Psoas muscle (tissue), 8 donors: ENCODE results near the gene CA10. TPM values are rescaled to one million over a fixed set of nuclear protein-coding genes. Genes with fewer than 3 reads are reported as not detected.

Experiments
- ATAC-seq, 4 donors: fragments of 200-7000 bp; cut with Tn5 transposase; one replicate each; pipeline ENCODE4 v1.9.1; 2020; ENCODE audit warnings: moderate library complexity in 3 of 4, mild to moderate bottlenecking in 2 of 4
- DNase-seq, 2 donors: peaks; one replicate each; pipeline ENCODE4 v3.0.0-alpha.2; 2020
- H3K27ac ChIP-seq: fragments of 200-600 bp; one replicate; pipeline ENCODE4 v1.8.0; 2022
- H3K27me3 ChIP-seq, 3 donors: fragments of 200-600 bp in 1 of 3; one replicate each; pipeline versions ENCODE4 v1.6.1 to v1.8.0; 2013 to 2022; ENCODE audit warnings: low read length in 2 of 3, mild to moderate bottlenecking in 2 of 3, moderate library complexity in 1 of 3; ENCODE audit not compliant: insufficient read depth in 3 of 3
- H3K36me3 ChIP-seq, 2 donors: fragments of 200-600 bp in 1 of 2; one replicate each; pipeline versions ENCODE4 v1.6.1 to v1.8.0; 2013 to 2022; ENCODE audit warnings: low read depth in 1 of 2, mild to moderate bottlenecking in 1 of 2, moderate library complexity in 1 of 2; ENCODE audit not compliant: insufficient read depth in 1 of 2
- H3K4me1 ChIP-seq: fragments of 200-600 bp; one replicate; pipeline ENCODE4 v1.8.0; 2022
- H3K4me3 ChIP-seq: fragments of 200-600 bp; one replicate; pipeline ENCODE4 v1.8.0; 2022; ENCODE audit warnings: mild to moderate bottlenecking
- H3K9me3 ChIP-seq: fragments of 200-600 bp; one replicate; pipeline ENCODE4 v1.8.0; 2022
- CTCF ChIP-seq: fragments of 200-600 bp; IDR thresholded peaks from one replicate; pipeline ENCODE4 v1.8.0; 2022; ENCODE audit warnings: antibody characterized with exemption
- WGBS, 3 donors: extraction: QIAGEN DNeasy Blood & Tissue Kit; methylation state at CpG; one replicate each; pipeline versions ENCODE4 v1.1.6 to v1.1.7; 2013; 5-methylcytosine and 5-hydroxymethylcytosine counted together
- intact Hi-C, 2 donors: fragments of 100-400 bp; cut with DNase I; formaldehyde crosslinking; loops; one replicate each; pipeline versions ENCODE4 v1.11.0 to v1.14.2; 2022
- polyA plus RNA-seq, 3 donors: library from polyadenylated mRNA; stranded (reverse); fragments of 200-250 nt; gene quantifications; one replicate each; pipeline ENCODE4 v1.2.3, GENCODE V29; 2013
- total RNA-seq, 4 donors: library from RNA; stranded (reverse); fragmentation: NEBNext Ultra II Directional in 2 of 4; extraction: Animal tissue kit (Norgen Biotek cat#: 25700) in 2 of 4; gene quantifications; one replicate each; pipeline versions ENCODE4 v1.2.1 to v1.2.4, GENCODE V29; 2021 to 2023
- donor health status: healthy with polysubstance abuse.
- donor health status: DM: no; HTN: no; CAD: no; lungs with moderate emphysema.
- donor health status: Bipolar disorder and iron deficiency.
- donor health status: healthy.
- donor health status: DM: yes; HTN: yes; CAD: no.
- donor health status: DM: no; HTN: no; CAD: no.
- donor health status: DM: no; HTN: no; CAD: no.
- donor health status: DM: yes; HTN: yes; CAD: no.

The CA10 gene
- total and polyA plus RNA-seq, 7 donors = 0.03 to 0.04 TPM; not detected in 5

GRCh38 chr17:52191491-52191890, 33.0 kb upstream of the CA10 start:
- ATAC-seq = no peak
- intact Hi-C loops = no loop called here

GRCh38 chr17:52181782-52182181, 23.3 kb upstream of the CA10 start:
- 21 to 25% (median 22%) methylated on average over 3 of the region's 3 CpGs for WGBS, 3 donors
- H3K4me3 ChIP-seq = no peak overlapping the region
- no peak for TF ChIP-seq CTCF
- intact Hi-C loops = no loop called here
- no peaks in the 10 kb centered on the region for H3K36me3 ChIP-seq
- no peaks in the 10 kb centered on the region for H3K27me3 ChIP-seq
- H3K27ac ChIP-seq = no peak overlapping the region
- ATAC-seq (no peak), DNase-seq (no peak)
- no peaks in the 10 kb centered on the region for H3K9me3 ChIP-seq
- no peaks in the 10 kb centered on the region for H3K4me1 ChIP-seq

More at GRCh38 chr17:52191491-52191890, 33.0 kb upstream of the CA10 start:
- H3K27ac ChIP-seq = no peak overlapping the region
- H3K9me3 ChIP-seq = no peaks in the 10 kb centered on the region
- no peak for DNase-seq
- no peak overlapping the region for H3K4me3 ChIP-seq
- peaks cover 0 to 5% (median 0%) of the 10 kb centered on the region in 3 donors for H3K27me3 ChIP-seq
- H3K4me1 ChIP-seq = no peaks in the 10 kb centered on the region
- no peak for TF ChIP-seq CTCF
- 59 to 74% (median 69%) methylated on average over 2 of the region's 2 CpGs for WGBS, 3 donors
- no peaks in the 10 kb centered on the region for H3K36me3 ChIP-seq

GRCh38 chr17:52178012-52178411, 19.5 kb upstream of the CA10 start:
- H3K4me1 ChIP-seq = no peaks in the 10 kb centered on the region
- TF ChIP-seq CTCF = no peak
- no peaks in the 10 kb centered on the region for H3K9me3 ChIP-seq
- intact Hi-C loops = no loop called here
- no peak overlapping the region for H3K27ac ChIP-seq
- H3K27me3 ChIP-seq = no peaks in the 10 kb centered on the region
- ATAC-seq = no peak
- WGBS, 3 donors = 43 to 46% (median 44%) methylated on average over 5 of the region's 5 CpGs
- no peaks in the 10 kb centered on the region for H3K36me3 ChIP-seq
- DNase-seq = no peak
- H3K4me3 ChIP-seq = no peak overlapping the region

- intact Hi-C loops = no loop called here
- H3K4me1 ChIP-seq = no peaks in the 10 kb centered on the region
- ATAC-seq (no peak), DNase-seq (no peak)
- H3K36me3 ChIP-seq = no peaks in the 10 kb centered on the region
- no peak overlapping the region for H3K4me3 ChIP-seq
- no peaks in the 10 kb centered on the region for H3K27me3 ChIP-seq
- peak; percentile 38 for TF ChIP-seq CTCF
- WGBS, 3 donors = 55 to 76% (median 66%) methylated on average over 1 of the region's 1 CpG
- H3K27ac ChIP-seq = no peak overlapping the region
- no peaks in the 10 kb centered on the region for H3K9me3 ChIP-seq
These were observed 12.6 kb upstream of the CA10 start for GRCh38 chr17:52170963-52171572.

- H3K4me3 ChIP-seq = no peak overlapping the region
- H3K27ac ChIP-seq = no peak overlapping the region
- DNase-seq (no peak), ATAC-seq (no peak)
- H3K27me3 ChIP-seq = peaks cover 11 to 43% (median 31%) of the 10 kb centered on the region in 3 donors
- intact Hi-C loops = no loop called here
- no peaks in the 10 kb centered on the region for H3K36me3 ChIP-seq
- TF ChIP-seq CTCF = no peak
- H3K9me3 ChIP-seq = no peaks in the 10 kb centered on the region
- WGBS, 3 donors = 7 to 10% (median 10%) methylated on average over 17 of the region's 17 CpGs
- H3K4me1 ChIP-seq = no peaks in the 10 kb centered on the region
These were observed 1.6 kb upstream of the CA10 start for GRCh38 chr17:52160136-52160567.
